SJCRH30 (cell line): ENCODE results near the gene NPEPL1. TPM values are rescaled to one million over a fixed set of nuclear protein-coding genes. Genes with fewer than 3 reads are reported as not detected.
"Not testable (repeated sequence)": the region's sequence is repeated elsewhere in the genome, so short reads cannot be mapped to it uniquely, and the experiment has no call there.

Experiments
- DNase-seq, 2 experiments: peaks; one replicate each; pipeline ENCODE4 v3.0.0-alpha.2; 2015 to 2020
- H3K27ac ChIP-seq: fragments of 250-450 bp; sonication (Bioruptor Pico); 2 replicates; pipeline ENCODE4 v1.5.1; 2020; ENCODE audit warnings: mild to moderate bottlenecking, moderate library complexity
- H3K27me3 ChIP-seq: fragments of 250-450 bp; sonication (Bioruptor Pico); 2 replicates; pipeline ENCODE4 v1.5.1; 2020; ENCODE audit warnings: mild to moderate bottlenecking, moderate library complexity
- H3K36me3 ChIP-seq: fragments of 250-450 bp; sonication (Bioruptor Pico); 2 replicates; pipeline ENCODE4 v1.5.1; 2020; ENCODE audit warnings: mild to moderate bottlenecking, moderate library complexity
- H3K4me1 ChIP-seq: fragments of 250-450 bp; sonication (Bioruptor Pico); 2 replicates; pipeline ENCODE4 v1.5.1; 2020; ENCODE audit warnings: mild to moderate bottlenecking, moderate library complexity
- H3K4me3 ChIP-seq: fragments of 250-450 bp; sonication (Bioruptor Pico); 2 replicates; pipeline ENCODE4 v1.5.1; 2020; ENCODE audit warnings: mild to moderate bottlenecking, moderate library complexity
- H3K9me3 ChIP-seq: fragments of 250-450 bp; sonication (Bioruptor Pico); replicated peaks from 2 replicates; pipeline ENCODE4 v1.5.1; 2020; ENCODE audit warnings: mild to moderate bottlenecking, moderate library complexity
- total RNA-seq: library from RNA; depleted of rRNA; stranded (reverse); fragments of >200 nt; shearing (Covaris generic); gene quantifications from 2 replicates; pipeline ENCODE4 v1.2.3, GENCODE V29; 2014

Gene NPEPL1
- total RNA-seq, 1 experiment from 2014 or later = 6.3 TPM

DNA sequence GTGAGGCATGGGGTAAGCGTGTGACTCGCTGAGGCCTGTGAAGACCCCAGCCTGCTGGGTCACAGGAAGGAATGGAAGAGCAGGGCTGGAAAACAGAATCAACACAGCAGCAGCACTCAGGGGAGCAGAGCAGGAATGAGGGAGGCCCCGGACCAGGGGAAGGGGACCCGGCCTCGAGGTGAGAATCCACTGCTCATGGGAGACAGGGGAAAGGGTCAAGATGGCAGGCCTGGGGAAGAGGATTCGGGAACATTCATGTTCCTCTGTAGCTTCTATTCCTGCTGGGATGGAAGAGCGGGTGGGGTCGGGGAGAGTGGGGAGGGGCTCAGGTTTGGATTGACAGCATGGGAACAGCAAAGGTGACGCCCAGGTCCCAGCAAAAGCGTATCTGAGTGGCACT, 59.4 kb downstream of the NPEPL1 start:
- no peak overlapping the region for H3K27ac ChIP-seq
- no peaks in the 10 kb centered on the region for H3K36me3 ChIP-seq
- H3K4me3 ChIP-seq = no peak overlapping the region
- DNase-seq = no peak
- peaks cover 11% of the 10 kb centered on the region for H3K4me1 ChIP-seq
- no peaks in the 10 kb centered on the region for H3K9me3 ChIP-seq
- H3K27me3 ChIP-seq = no peaks in the 10 kb centered on the region

DNA sequence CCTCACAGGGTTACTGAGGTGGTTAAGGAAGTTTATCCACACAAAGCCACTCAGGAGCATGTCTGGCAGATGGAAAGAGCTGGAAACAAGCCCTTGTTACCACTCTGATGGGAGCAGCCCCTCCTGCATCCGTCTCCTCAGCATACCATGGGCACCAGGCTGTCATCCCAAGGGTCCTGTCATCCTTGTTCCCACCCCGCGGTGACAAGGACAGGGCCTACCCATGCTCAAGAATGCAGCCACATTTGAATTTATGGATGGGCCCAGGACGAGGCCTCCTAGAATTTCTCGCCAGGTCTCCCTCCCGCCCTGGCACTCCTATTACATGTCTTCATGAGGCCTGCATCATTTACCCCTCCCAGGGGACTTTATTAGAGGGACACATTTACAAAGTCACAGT, 60.0 kb downstream of the NPEPL1 start:
- no peak overlapping the region for H3K27ac ChIP-seq
- no peak for DNase-seq
- no peaks in the 10 kb centered on the region for H3K9me3 ChIP-seq
- no peaks in the 10 kb centered on the region for H3K27me3 ChIP-seq
- H3K4me3 ChIP-seq = no peak overlapping the region
- no peaks in the 10 kb centered on the region for H3K36me3 ChIP-seq
- peaks cover 10% of the 10 kb centered on the region; the same call in 1 of the 2 replicates for H3K4me1 ChIP-seq

- no peaks in the 10 kb centered on the region for H3K27me3 ChIP-seq
- DNase-seq = peak; percentile 75 to 81
Measured at GRCh38 chr20:58753267-58753921, 60.8 kb downstream of the NPEPL1 start.

GRCh38 chr20:58753922-58754551, 61.4 kb downstream of the NPEPL1 start:
- no peak for DNase-seq
- Histone ChIP-seq H3K27me3 (no peaks in the 10 kb centered on the region), H3K4me1 (peaks cover 10% of the 10 kb centered on the region; the same call in 1 of the 2 replicates), H3K9me3 (no peaks in the 10 kb centered on the region), H3K36me3 (no peaks in the 10 kb centered on the region), H3K27ac (no peak overlapping the region), H3K4me3 (peak overlapping the region; percentile 9; the same call in 1 of the 2 replicates)

More at GRCh38 chr20:58753267-58753921, 60.8 kb downstream of the NPEPL1 start:
- no peaks in the 10 kb centered on the region for H3K36me3 ChIP-seq
- H3K9me3 ChIP-seq = no peaks in the 10 kb centered on the region
- no peak overlapping the region for H3K27ac ChIP-seq
- H3K4me3 ChIP-seq = peak overlapping the region; percentile 9; the same call in 1 of the 2 replicates
- H3K4me1 ChIP-seq = peaks cover 10% of the 10 kb centered on the region; the same call in 1 of the 2 replicates

- H3K4me1 ChIP-seq = peaks cover 10% of the 10 kb centered on the region; the same call in 1 of the 2 replicates
- H3K36me3 ChIP-seq = no peaks in the 10 kb centered on the region
- H3K27ac ChIP-seq = no peak overlapping the region
- H3K27me3 ChIP-seq = no peaks in the 10 kb centered on the region
- DNase-seq = no peak
- H3K4me3 ChIP-seq = no peak overlapping the region
- no peaks in the 10 kb centered on the region for H3K9me3 ChIP-seq
Measured at GRCh38 chr20:58754584-58754983, 62.0 kb downstream of the NPEPL1 start.

GRCh38 chr20:58755062-58755697, 62.6 kb downstream of the NPEPL1 start:
- H3K4me1 ChIP-seq = peaks cover 10% of the 10 kb centered on the region; the same call in 1 of the 2 replicates
- no peak for DNase-seq
- no peaks in the 10 kb centered on the region for H3K27me3 ChIP-seq
- H3K4me3 ChIP-seq = no peak overlapping the region
- no peak overlapping the region for H3K27ac ChIP-seq
- no peaks in the 10 kb centered on the region for H3K36me3 ChIP-seq
- H3K9me3 ChIP-seq = no peaks in the 10 kb centered on the region

DNA sequence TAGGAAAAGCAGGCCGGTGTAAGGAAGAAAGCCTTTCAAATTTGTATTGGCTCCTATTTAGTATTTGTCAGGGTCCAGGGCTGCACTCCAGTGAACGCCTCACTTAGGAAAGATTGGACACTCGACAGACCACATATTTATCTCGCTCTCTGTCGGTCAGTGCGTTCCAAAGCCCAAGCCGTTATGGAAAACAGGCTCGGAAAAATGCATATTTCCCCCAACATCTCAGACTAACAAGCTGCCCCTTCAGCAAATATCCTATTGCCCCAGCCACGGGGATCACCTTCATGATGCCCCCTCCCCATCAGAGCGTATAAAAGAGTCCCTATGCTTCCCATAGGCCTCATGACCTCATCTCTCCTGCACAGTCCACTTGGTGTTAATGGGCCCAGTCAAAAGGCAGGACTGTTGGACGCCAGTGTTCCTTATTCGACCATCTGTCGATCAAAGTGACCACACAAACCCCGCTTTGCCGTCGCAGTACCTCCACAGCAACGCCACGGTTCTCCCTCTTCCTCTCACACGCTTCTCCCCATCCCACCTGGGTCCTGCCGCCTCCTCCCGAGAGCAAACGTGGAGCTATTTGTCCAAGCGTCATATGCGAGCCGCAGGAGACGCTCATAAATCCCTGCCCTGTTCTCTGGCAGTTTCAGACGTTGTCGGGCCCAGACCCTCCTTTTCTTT, 63.3 kb downstream of the NPEPL1 start:
- no peaks in the 10 kb centered on the region for H3K27me3 ChIP-seq
- H3K36me3 ChIP-seq = no peaks in the 10 kb centered on the region
- no peak for DNase-seq
- peaks cover 10% of the 10 kb centered on the region; the same call in 1 of the 2 replicates for H3K4me1 ChIP-seq
- no peak overlapping the region for H3K4me3 ChIP-seq
- H3K27ac ChIP-seq = no peak overlapping the region
- H3K9me3 ChIP-seq = no peaks in the 10 kb centered on the region

DNA sequence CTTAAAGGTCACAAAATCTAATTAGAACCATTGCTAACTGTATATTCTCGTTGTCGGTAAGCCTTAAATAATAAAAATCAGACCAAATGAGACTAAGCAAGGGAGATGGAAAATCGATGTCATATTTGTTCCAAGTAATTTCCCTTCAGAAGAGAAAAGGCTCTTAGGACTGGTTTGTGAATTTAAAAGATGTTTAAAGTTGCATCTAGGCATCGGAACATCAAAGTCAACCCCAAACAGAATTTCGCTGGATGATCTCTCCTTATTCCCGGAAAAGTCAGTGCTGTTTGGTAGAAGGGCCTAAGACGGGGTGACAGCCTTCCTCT, 63.8 kb downstream of the NPEPL1 start:
- Histone ChIP-seq H3K27ac (no peak overlapping the region), H3K4me3 (no peak overlapping the region), H3K27me3 (no peaks in the 10 kb centered on the region)

GRCh38 chr20:58757647-58758046, 65.0 kb downstream of the NPEPL1 start:
- not testable (repeated sequence) for DNase-seq, H3K27ac ChIP-seq, H3K9me3 ChIP-seq, H3K4me3 ChIP-seq, H3K36me3 ChIP-seq, H3K27me3 ChIP-seq
- peaks cover 10% of the 10 kb centered on the region; the same call in 1 of the 2 replicates for H3K4me1 ChIP-seq

More for the DNA sequence above, 63.8 kb downstream of the NPEPL1 start:
- DNase-seq = no peak
- Histone ChIP-seq H3K36me3 (no peaks in the 10 kb centered on the region), H3K9me3 (no peaks in the 10 kb centered on the region), H3K4me1 (peaks cover 10% of the 10 kb centered on the region; the same call in 1 of the 2 replicates)

DNA sequence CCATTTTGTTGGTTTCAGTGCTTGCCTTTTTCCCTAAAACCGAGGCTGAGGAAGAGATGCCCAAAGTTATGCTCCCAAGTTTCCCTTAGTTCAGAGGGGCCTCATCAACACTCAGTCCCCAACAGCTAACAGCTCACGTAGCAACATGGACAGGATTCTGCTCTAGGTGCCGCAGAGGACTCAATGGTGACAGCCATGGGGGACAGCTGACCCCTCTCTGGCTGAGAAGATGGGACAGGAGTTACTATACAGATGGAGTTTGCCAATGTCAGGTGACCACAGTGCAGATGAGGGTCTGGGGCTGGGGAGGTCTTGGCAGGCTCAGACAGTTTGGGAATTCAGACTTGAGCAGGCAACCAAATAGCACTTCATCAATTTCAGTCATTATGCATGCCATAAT, 67.3 kb downstream of the NPEPL1 start:
- Histone ChIP-seq H3K4me3 (no peak overlapping the region), H3K27me3 (peaks cover 7% of the 10 kb centered on the region; the same call in 1 of the 2 replicates), H3K9me3 (peaks cover 3% of the 10 kb centered on the region; the same call in 1 of the 2 replicates), H3K4me1 (no peaks in the 10 kb centered on the region), H3K27ac (no peak overlapping the region), H3K36me3 (no peaks in the 10 kb centered on the region)
- DNase-seq = no peak

DNA sequence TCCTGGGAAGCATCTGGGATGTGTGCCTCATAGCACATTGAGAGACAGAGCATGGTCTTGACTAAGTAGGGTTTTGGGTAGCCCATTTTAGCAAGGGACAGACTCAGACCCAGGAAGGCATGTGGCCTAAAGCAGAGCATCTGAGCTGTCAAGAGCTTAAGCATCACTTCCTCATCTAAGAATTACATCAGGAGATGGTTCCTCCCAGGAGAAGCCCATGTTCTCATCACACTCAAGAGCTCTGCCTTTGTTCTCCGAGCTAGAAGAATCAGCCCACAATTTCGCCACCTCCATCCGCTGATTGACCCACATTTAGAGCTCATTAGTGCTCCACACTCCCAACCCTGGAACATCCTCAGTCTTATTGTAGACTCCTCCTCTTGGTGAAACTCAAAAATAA, 68.3 kb downstream of the NPEPL1 start:
- H3K27ac ChIP-seq = no peak overlapping the region
- peaks cover 10% of the 10 kb centered on the region; the same call in 1 of the 2 replicates for H3K27me3 ChIP-seq
- peaks cover 3% of the 10 kb centered on the region; the same call in 1 of the 2 replicates for H3K9me3 ChIP-seq
- no peaks in the 10 kb centered on the region for H3K36me3 ChIP-seq
- H3K4me3 ChIP-seq = no peak overlapping the region
- no peaks in the 10 kb centered on the region for H3K4me1 ChIP-seq
- DNase-seq = no peak

DNA sequence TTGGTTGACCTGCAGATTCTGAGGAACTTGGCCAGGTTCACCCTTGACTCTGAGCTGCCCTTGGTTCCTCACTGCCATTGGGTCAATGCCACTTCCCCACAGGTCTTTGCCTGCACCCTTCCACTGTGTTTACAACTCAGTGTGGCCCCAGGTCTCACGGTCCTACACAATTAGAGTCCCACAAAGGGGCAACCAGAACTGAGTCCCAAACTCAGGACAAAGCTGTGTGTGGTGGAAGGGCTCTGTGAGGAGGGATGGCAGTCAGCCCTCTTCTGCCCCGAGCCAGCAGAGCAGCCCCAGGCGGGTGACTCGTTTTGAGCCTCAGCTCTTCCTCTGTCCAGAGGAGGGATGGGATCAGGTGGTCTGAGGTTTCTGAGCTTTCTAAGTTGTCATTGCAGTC, 69.5 kb downstream of the NPEPL1 start:
- Histone ChIP-seq H3K4me3 (no peak overlapping the region), H3K27me3 (peaks cover 12% of the 10 kb centered on the region; the same call in 1 of the 2 replicates), H3K27ac (no peak overlapping the region), H3K36me3 (no peaks in the 10 kb centered on the region), H3K9me3 (peaks cover 3% of the 10 kb centered on the region; the same call in 1 of the 2 replicates), H3K4me1 (no peaks in the 10 kb centered on the region)
- DNase-seq = no peak

GRCh38 chr20:58763076-58763475, 70.5 kb downstream of the NPEPL1 start:
- H3K36me3 ChIP-seq = no peaks in the 10 kb centered on the region
- no peak overlapping the region for H3K4me3 ChIP-seq
- peaks cover 17% of the 10 kb centered on the region; the same call in 1 of the 2 replicates for H3K27me3 ChIP-seq
- no peaks in the 10 kb centered on the region for H3K4me1 ChIP-seq
- no peak overlapping the region for H3K27ac ChIP-seq
- no peak for DNase-seq
- H3K9me3 ChIP-seq = peaks cover 5% of the 10 kb centered on the region; the same call in 1 of the 2 replicates
